HuH-7.5 (cell line): ENCODE data around the gene DAB1.

Experiments
- DNase-seq: peaks from one replicate; pipeline ENCODE4 v3.0.0; 2011; ENCODE audit warnings: low spot score

DAB1 gene

DNA sequence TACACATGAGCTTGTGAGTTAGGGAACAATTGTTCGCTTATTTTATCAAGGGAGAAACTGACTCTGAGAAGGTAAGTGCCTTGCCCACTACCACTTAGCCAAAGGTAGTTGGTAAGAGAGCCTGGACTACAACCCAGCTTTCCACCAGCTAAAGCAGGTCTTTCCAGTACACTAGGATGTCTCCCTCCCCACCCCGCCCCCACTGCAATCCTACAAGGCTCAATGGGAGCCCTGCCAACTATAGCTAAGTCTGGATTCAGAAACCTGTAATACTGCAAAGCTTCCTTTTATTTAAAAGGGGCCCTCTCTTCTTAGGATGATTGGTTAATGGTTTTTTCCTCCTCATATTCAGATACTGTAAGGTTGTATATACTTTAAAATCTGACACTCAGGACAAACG is 356.0 kb downstream of the DAB1 start:
- DNase-seq: no peak

DNA sequence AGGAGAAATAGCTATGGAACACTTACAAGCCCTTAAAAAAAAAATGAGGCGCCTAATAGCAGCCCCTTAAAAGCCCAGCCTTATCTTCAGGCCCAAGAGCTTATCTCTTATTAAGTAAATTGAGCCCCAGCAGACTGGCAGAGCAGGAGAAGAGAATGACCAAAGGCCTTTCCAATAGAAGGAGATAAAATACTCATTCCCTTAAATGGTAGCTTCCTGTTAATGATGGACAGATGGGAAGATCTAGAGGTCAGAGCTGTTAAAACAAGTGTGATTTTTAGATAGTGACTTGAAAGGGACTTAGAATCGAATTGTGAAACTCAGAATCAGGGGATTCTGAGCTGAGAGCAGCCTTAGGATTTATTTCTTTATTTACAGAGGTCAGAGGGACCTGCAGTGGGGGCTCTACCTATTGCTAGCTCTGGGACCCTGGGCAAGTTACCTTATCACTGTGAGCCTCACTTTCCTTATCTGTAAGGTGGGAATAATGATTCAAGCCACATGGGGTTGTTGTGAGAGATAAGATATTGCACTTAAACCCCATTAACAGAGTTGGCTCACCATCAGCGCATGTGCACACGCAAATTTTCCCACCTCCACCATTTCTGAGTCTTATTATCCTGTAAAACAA is 356.8 kb downstream of the DAB1 start:
- no peak for DNase-seq

DNA sequence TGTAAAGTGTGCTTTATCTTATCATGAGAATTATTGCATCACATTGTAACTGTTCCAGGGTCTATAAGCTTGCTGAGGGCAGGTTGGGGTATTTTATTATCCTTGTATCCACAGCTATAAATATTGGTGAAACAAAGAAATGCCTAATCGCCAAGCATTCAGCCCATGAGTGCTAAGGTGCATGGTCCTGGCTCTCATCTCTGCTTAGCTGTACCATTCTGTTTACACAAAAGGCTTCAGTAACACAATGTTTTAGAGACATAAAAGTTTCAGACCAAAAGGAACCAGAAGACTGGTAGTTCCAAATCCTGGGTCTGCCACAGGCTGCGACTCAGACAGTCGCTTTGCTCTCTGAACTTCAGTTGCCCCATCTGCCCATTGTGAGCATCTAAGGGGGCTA is 358.4 kb downstream of the DAB1 start:
- no peak for DNase-seq

DNA sequence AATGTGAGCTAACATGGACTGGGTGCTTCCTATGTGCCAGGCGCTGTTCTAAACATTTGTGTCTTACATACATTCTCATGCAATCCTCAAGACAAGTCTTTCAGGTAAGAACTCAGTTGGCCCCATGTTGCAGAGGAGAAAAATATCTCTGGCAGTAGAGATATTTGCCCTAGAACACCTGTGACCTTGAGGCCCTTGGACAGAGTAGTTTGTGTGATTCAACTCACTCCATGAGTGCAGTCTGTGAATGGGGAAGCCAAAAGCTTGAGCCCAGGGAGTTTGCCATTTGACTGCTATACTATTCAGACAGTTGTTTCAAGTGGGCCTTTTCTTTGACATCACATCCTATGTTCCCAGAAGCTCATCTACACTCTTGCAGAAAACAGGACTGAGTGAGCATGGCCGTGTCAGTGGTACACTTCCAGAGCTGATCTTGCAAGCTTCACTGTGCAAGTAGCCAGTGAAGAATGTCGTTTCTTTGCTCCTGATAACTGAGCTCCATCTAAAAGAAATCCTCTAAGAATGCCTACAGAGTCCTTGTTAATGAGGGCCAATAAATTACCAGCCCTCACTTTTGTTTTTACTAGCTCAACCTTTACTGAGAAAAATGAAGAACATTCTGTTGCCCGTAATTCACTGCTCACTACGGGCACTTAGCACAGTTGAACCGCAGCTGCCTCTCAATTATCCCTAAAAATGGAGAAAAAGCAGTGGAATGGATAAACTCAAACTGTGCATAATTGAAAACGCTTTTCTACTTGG is 359.3 kb downstream of the DAB1 start:
- DNase-seq: no peak

DNA sequence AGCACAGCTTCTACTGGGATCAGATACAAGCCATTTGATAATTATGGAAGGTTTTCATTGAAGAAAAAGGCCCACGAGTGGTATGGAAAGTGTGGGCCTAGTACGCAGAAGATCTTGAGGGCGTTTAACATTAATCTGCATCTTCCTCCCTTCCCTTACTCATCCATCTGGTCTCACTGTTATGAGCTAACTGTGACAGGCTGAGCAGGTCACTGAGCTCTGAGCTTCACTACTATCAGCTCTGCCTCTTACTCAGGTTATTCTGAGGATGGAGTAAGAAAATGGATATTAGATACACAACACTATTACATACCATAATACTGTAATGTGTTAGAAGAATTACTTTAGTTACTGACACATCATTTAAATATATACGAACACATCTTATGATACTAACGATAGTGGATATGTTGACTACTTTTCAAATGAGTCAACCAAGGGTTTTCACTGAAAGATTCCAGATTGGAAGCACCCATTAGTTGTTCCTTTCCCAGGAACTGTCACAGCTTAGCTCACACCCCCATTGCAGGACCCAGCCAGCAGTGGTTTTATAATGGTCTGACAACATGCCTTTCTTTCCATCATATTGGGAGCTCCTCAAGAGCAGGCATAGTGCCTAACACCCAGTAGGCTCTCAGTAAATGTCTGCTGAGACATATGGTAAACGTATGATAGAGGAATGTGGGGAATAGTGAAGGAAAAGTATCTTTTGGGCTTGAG is 360.3 kb downstream of the DAB1 start:
- no peak for DNase-seq

DNA sequence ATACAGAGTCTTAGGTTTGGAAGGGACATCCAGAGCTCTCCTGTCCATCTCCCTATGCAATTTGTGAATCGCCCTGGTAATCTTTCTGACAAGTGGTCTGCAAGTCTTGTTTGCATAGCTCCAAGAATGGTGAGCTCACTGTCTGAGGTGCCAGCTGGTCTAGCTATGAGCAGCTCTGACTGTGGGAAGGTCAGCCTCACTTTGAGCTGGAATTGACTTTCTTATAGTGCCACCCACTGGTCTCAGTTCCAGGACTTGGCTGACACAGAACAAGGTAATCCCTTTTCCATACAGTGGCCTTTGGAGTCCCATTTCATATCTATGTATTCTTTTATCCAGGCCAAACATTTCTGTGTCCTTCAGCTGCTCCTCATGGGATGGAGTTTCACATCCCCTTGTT is 362.5 kb downstream of the DAB1 start:
- DNase-seq: no peak

DNA sequence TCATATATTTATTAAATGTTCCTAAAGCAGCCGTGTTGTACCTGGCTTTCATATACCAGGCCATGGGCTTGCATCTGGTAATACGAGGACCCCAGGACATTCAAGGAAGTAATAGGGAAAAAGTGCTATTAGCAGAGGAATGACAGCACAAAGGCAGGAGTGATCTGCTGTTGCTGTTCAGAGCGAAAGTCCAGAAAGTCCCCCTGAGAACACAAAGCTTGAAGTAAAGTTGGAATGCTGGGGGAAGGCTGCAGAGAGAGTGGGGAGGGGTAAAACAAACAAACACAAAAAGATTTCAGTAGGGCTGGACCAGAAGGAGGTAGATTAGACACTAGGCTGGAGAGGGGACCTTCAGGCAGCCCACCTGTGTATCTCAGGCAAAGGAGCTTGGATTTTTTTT is 363.4 kb downstream of the DAB1 start:
- DNase-seq: no peak

DNA sequence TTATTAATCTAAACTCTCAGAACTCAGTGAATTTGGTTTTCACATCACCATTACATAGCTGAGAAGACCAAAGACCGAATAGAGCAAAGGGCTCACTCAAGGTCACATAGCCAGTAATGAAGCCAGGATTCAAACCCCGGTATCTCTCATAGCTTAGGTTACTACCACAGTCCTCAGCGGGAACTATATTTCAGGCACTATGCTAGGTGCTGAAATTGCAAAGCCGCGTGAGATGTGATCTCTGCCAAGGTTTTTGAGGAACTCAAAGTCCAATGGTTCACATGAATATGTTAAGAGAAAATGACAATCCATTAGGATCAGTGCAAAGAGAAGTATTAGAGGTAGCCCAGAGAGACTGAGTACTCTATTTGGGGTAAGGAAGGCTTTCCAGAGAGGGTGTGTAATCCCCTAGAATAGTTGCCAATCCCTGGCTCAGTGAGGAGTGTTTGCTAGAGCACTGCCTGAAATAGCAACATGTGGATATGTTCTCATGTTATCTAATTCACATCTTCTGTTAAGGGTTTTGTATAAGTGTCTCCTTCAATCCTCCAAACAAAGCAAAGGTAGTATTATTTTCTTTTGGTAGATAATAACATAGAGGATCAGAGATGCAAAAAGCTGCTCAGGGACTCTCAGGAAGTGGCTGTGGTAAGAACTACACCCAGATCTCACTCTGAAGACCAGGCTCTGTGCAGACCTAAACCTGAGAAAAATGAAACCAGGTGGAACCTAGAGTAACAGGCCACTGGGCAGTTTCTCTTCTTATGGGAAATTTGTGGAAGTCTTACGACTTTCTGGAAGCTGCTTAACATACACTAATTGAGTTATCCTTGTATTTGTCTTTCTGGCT is 365.0 kb downstream of the DAB1 start:
- no peak for DNase-seq

DNA sequence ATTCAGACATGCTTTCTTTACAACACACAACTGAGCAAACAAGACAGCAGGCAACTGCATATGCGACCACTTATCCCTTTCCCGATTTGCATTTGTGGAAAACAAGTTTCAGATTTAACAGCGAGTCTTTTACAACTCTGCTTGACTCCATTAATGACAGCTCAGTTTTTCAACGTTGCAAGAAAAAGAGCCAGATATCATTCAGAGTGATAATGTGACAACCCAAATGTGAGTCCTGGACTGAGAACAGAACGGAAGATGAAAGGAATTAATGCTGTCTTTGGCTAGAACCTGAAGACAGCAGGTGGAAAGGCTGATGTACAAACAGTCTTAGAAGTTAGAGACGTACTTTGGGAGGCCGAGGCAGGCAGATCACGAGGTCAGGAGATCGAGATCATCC is 375.0 kb downstream of the DAB1 start:
- no peak for DNase-seq

DNA sequence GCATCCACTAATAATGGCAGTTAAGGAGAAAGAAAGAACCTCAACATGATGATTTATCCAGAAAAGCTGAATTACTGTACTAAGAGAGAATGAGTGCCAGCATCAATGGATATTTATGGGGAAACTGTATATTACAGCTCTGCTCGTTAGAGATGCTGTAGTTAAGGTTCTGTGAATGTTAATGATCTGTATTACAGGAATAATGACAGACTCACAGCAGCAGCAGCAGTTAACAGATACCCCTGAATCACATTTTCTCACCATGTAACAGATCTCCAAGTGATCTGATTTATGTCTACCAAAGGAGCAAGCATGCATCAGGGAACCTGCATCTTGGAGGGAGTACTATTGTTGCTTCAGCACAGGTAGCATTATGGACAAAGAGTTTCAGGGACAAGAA is 377.4 kb downstream of the DAB1 start:
- DNase-seq: no peak

DNA sequence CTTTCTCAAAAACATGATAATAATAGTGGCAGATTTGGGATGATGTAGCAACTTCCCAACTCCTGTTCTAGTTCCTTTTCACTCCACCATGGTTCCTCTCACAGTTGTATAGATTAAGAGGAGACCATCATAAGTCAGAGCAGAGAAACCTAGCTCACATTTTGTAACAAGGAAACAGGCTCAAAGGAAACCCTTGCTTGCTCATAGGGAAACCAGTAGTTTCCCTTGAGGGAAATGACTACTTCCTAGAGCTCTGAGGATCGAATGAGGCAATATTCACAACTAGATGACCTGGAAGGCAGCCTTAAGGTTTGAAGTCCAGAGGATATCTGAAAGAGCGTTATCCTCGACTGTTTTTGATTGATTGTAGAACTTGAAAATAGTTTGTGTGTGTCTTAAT is 382.0 kb downstream of the DAB1 start:
- no peak for DNase-seq

DNA sequence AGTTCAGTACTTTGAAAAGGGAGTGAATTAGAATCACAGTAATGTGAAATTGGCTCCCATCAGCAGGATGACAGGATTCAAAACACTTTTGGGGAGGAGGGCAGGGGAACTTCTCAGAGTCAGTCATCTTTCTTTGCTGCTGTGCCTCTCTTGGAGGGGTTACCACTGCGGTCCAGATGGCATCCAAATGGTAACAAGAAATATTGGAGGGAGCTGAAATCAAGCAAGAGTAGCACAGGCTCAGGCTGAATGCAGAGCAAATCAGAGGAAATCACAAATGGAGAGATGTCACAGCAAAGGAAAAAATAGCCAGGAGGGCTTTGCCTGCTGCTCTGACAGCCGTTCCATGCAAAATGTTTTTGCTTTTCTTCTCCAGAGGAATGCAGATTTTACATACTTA is 383.0 kb downstream of the DAB1 start:
- DNase-seq: no peak

DNA sequence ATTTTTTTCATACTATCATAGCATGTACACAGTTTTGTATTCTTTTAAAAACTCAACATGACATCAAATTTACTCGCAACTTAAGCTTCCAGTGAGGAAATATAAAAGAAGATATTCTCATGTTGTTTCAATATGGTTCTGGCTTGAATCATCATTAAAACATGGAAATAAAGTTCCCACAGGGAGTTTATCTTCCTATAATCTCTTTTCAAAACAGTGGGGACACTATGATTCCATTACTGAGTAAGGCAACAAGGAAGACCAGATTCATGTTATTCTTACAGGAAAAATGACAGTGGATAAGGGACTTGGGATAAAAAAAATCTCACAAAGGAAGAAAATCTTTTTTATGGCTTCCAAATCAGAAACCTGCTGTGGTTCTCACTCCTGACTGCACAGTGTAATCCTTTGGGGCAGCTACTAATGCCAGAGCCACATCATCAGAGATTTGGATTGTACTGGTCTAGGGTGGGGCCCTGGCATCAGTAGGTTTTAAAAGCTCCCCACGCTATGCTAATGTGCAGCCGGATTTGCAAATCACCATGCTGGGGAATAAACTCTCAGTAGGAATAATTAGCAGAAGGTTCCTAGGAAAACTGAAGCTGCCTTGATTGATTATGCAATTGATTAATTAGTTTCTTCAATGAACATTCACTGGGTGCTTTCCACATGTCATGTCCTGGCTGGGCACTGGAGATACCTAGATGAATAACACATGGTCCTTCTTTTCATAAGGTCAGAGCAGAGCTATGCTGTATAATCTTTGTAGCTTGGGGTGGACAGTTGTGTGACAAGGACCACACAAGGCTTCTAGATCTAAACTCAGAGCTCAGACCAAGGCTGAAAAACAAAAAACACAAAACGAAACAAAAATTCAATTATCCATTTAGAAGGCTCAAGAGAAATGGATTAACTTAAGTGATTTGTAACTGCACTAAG is 386.9 kb downstream of the DAB1 start:
- DNase-seq: no peak

DNA sequence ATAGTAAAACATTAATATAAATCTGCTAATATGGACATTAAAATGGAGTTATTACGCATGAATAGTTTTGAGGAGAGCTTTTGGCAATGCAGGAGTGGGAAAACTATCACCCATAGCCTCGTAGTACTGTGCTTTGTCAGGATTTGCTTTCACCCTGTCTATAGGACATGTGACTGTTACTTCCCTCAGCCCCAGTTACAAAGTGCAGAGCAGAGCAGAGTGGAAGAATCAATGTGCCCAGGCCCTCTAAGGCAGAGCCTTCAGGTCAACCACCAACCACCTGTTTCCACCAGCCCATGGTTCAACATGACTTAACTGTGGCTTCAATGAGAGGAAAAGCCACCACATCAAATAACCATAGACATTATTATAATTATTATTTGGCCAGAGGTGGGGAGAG is 389.1 kb downstream of the DAB1 start:
- no peak for DNase-seq

DNA sequence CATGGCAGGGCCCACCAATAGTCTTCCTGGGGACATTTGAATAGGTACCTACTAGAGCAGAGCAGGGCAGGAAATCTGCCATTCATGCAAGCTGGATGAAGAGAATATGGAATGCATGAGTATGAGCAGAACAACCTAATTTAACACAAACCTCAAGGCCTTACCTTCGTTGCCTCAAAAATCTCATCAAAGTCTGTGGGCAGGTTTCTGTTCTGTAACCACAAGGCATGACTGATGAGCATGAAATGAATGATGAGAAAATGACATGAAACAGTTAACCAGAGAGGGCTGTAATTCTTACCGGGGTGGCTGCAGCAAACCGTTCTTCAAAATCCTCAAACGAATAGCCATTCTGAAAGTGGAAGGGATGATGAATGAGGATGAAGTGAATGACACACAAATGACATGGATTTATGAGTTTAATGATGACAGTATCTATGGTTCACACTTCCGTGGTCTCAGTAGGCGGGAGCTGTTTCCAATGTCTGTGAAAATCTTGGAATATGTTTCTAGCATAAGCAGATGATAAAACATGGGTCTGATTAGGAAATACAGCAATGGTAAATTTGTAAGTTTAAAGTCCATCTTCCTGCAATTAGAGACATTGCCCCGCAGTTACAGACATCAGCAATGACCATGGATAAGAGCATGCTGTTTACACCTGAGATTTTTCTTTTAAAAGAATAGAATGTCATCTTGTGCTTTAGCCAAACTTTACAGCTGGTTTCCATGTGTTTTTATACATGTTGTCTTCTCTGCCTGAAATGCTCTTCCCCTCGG is 390.4 kb downstream of the DAB1 start:
- DNase-seq: no peak

DNA sequence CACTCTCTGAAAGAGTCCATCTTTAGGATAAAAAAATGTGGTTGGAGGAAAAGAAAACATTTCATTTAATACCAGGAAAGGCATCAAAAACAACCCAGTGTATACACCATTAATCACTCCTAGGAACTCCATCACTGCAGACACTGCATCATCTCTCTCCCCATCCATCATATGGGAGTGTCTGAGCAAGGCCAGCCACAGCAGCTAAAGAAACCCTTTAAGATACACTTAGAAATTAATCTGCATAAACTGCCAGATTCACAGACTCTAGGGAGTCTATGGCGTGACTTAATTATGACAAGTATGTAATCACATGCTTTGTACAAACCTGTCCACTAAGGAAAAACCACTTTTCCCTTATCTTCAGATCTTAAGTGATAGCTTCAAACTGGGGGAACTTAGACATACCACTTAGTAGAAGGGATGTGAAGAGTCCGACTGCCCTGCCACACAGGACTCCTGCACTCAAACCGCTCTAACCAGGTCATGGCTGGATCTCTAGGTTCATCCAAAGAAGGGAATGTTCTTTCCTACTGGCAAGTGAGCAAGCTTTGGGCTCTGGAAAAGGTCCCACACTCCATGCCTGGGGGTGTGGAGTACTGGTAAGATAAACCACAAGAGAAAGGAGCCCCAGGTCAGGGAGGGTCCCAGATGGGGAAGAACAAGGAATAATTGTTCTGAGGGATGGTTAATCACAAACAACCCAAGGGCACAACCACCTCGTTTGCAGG is 397.1 kb downstream of the DAB1 start:
- DNase-seq: no peak

DNA sequence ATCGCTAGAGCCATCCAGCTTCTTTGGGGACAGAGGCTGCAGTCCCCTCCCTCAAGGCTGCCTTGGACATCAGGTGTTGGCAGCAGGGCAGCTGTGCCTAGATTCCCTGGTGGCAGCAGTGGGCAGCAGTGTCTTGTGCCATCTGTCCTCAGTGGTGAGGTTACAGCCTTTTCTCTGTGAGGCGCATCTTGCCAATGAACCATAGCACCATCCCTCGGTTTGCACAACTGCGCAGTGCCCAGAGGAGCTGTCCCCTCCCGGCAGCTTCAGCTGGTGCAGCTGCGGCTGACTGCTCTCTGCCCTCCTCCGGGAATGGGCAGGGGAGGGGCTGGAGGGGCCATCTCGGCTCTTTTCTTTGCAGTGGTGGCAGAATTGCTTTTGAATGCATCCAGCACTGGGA is 399.0 kb downstream of the DAB1 start:
- no peak for DNase-seq

DNA sequence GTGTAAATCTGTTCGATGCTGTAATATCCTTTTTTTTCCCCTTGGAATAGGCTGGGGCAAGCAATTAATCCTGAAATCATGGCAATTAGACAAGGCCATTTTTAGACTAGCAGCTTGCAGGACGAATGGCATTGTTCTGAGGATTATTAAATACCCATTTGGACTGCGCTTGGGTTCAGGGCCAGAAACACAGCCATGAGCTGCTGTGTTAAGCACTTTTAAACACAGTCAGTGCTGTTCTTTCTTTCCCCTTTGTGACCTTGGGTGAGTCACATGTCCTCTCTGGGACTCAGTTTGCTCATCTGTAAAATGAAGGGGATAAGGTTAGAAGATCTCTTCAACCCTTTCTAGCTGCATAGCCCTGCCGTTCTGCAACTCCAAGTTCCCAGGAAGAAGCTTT is 399.4 kb downstream of the DAB1 start:
- no peak for DNase-seq

DNA sequence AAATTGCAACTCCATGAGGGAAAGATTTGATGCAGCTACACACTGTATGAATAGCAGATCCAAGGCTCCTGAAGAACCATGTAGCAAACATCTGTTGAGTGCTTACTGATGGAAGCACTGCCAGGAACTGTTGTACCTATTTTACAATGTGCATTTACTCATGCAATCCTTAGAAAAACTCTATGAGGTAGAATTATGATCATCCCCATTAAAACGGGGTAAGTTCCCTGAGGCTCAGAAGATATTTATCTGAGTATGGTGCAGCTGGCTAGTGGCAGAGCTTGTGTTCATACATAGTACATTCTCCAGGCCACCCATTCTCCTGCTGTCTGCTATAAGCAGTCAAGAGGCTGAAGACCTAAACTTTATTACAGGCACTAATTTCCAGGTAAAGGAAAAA is 403.6 kb downstream of the DAB1 start:
- DNase-seq: no peak
